Panc1 (cell line): ENCODE results near the gene NUP43. TPM values are rescaled to one million over a fixed set of nuclear protein-coding genes. Genes with fewer than 3 reads are reported as not detected.

Experiments used
- ATAC-seq: fragments of 200-7000 bp; cut with Tn5 transposase; 2 replicates; pipeline ENCODE4 v1.9.1; 2020; ENCODE audit warnings: mild to moderate bottlenecking, moderate library complexity
- BruUV-seq: library from RNA; stranded (reverse); fragments of 400-500 nt; replicated peaks from 2 replicates; lab custom pipeline; 2021; lab: Mats Ljungman, UMichigan
- CTCF ChIA-PET: fragments of 300-600 bp; sonication (Branson Sonifier 250); formaldehyde crosslinking; loops from one replicate; lab custom pipeline; 2022; ENCODE audit warnings: antibody characterized with exemption; lab: Charles Lee
- POLR2A ChIA-PET: fragments of 300-600 bp; sonication (Branson Sonifier 250); formaldehyde crosslinking; loops from one replicate; lab custom pipeline; 2022; ENCODE audit warnings: antibody characterized with exemption; lab: Charles Lee
- DNase-seq: peaks from one replicate; pipeline ENCODE4 v3.0.0-alpha.2; 2010; ENCODE audit warnings: low read depth, low spot score
- H3K27ac ChIP-seq: 2 replicates; pipeline ENCODE4 v1.5.1; 2011; ENCODE audit warnings: mild to moderate bottlenecking, low read length, inconsistent platforms
- H3K27me3 ChIP-seq: fragments of 200-500 bp; sonication (Bioruptor generic); 2 replicates; pipeline ENCODE4 v1.6.0; 2014; ENCODE audit warnings: low read length, inconsistent platforms; ENCODE audit not compliant: control insufficient read depth, insufficient read depth
- H3K36me3 ChIP-seq: fragments of 200-500 bp; sonication (Bioruptor generic); 2 replicates; pipeline ENCODE4 v1.5.1; 2014; ENCODE audit warnings: inconsistent platforms, mild to moderate bottlenecking, low read length, moderate library complexity; ENCODE audit not compliant: control insufficient read depth, insufficient read depth
- H3K4me1 ChIP-seq: 2 replicates; pipeline ENCODE4 v1.5.1; 2011; ENCODE audit warnings: inconsistent platforms, mild to moderate bottlenecking, low read length, moderate library complexity; ENCODE audit not compliant: control insufficient read depth, insufficient read depth
- H3K4me3 ChIP-seq, 2 experiments: 2 replicates each; pipeline ENCODE4 v1.5.1; 2011 to 2012; ENCODE audit warnings: low read depth in 2 of 2, low read length in 2 of 2, mild to moderate bottlenecking in 2 of 2, inconsistent platforms in 1 of 2, moderate library complexity in 1 of 2
- H3K9me3 ChIP-seq: fragments of 200-500 bp; sonication (Bioruptor generic); 2 replicates; pipeline ENCODE4 v1.5.1; 2014; ENCODE audit warnings: low read depth, mild to moderate bottlenecking, inconsistent platforms, low read length, moderate library complexity; ENCODE audit not compliant: control insufficient read depth, insufficient read depth
- POLR2AphosphoS5 ChIP-seq: IDR thresholded peaks from 2 replicates; pipeline ENCODE4 v1.6.1; 2012; ENCODE audit warnings: mild to moderate bottlenecking, low read depth, low read length, moderate library complexity
- SIN3A ChIP-seq: IDR thresholded peaks from 2 replicates; pipeline ENCODE4 v1.6.1; 2012; ENCODE audit warnings: low read depth, mild to moderate bottlenecking, low read length, moderate library complexity, borderline replicate concordance; ENCODE audit not compliant: insufficient read depth
- TCF7L2 ChIP-seq: IDR thresholded peaks from 2 replicates; pipeline ENCODE4 v1.6.1; 2011; ENCODE audit warnings: mild to moderate bottlenecking, low read depth, low read length, inconsistent platforms
- in situ Hi-C: cut with HindIII; loops from 2 replicates; pipeline ENCODE4 v1.10.0; 2016; ENCODE audit warnings: low sequenced_read_pairs, low pct_unique_long_range_greater_than_20kb
- intact Hi-C: fragments of 100-400 bp; cut with micrococcal nuclease; formaldehyde crosslinking; loops from one replicate; pipeline ENCODE4 v1.10.0; 2022; ENCODE audit not compliant: unreplicated experiment
- total RNA-seq: library from RNA; stranded (reverse); gene quantifications from one replicate; pipeline ENCODE4 v1.2.1, GENCODE V29; 2021; ENCODE audit not compliant: unreplicated experiment
- TF ChIP-seq, protein P1 (sequence below): fragments of 450-650 bp; IDR thresholded peaks from 2 replicates; pipeline ENCODE4 v1.5.1; 2017; ENCODE audit warnings: mild to moderate bottlenecking
- TF ChIP-seq, protein P2 (sequence below), 2 experiments: IDR thresholded peaks; 2 replicates each; pipeline ENCODE4 v1.6.1; 2011 to 2012; ENCODE audit warnings: low read depth in 2 of 2, control low read depth in 1 of 2, low read length in 1 of 2, mild to moderate bottlenecking in 1 of 2, moderate library complexity in 1 of 2; ENCODE audit not compliant: insufficient read depth in 1 of 2

The NUP43 gene
- total RNA-seq, 1 experiment from 2014 or later, result 53.6 TPM

DNA sequence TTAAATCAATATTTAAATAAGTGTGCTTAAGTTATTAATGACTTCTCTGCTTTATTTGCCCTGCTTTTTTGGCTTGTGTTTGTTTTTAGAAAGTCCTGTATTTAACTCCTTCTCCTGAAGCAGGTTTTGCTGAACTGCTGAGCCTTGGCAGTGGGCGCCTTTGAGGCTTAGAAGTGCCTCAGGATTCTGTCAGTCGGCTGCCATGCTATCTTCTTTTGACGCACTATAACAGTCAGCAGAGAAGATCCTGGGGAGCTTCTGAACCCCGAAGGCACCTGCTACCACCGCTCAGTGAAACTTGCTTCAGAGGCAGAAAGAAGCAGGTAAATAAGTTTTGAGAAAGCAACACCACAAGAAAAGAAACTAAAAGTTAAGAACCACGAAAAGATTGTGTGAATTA, 25.6 kb upstream of the NUP43 start:
- ChIA-PET CTCF (no interaction called here), POLR2A (no interaction called here)
- ATAC-seq, result no peak
- no TSS peak for BruUV-seq
- H3K36me3 ChIP-seq, result peaks cover 6% of the 10 kb centered on the region; the same call in 1 of the 2 replicates
- in situ Hi-C loops, result no loop called here
- peaks cover 6% of the 10 kb centered on the region; the same call in 1 of the 2 replicates for H3K4me1 ChIP-seq
- no peak overlapping the region for H3K27ac ChIP-seq
- H3K4me3 ChIP-seq, result no peak overlapping the region
- TF ChIP-seq, protein P1, sequence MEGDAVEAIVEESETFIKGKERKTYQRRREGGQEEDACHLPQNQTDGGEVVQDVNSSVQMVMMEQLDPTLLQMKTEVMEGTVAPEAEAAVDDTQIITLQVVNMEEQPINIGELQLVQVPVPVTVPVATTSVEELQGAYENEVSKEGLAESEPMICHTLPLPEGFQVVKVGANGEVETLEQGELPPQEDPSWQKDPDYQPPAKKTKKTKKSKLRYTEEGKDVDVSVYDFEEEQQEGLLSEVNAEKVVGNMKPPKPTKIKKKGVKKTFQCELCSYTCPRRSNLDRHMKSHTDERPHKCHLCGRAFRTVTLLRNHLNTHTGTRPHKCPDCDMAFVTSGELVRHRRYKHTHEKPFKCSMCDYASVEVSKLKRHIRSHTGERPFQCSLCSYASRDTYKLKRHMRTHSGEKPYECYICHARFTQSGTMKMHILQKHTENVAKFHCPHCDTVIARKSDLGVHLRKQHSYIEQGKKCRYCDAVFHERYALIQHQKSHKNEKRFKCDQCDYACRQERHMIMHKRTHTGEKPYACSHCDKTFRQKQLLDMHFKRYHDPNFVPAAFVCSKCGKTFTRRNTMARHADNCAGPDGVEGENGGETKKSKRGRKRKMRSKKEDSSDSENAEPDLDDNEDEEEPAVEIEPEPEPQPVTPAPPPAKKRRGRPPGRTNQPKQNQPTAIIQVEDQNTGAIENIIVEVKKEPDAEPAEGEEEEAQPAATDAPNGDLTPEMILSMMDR, result no peak
- DNase-seq, result no peak
- H3K27me3 ChIP-seq, result no peaks in the 10 kb centered on the region
- no peaks in the 10 kb centered on the region for H3K9me3 ChIP-seq
- intact Hi-C loops, result no loop called here

DNA sequence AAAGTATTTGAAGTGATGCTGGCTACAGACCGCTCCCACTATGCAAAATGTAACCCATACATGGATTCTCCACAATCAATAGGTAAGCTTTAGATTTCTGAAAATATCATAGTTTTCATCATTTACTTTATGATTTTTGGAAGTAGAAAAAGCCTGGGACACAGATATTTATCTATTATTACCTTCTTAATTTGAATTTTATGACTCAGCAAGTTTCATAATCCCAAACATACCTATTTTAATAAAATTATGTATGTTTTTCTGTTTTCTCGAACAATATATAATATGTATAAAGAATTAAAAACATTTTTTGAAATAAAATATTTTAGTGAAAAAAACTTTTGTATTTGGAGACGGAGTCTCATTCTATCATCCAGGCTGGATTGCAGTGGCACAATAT, 24.9 kb upstream of the NUP43 start:
- ATAC-seq (no peak), DNase-seq (no peak)
- no peaks in the 10 kb centered on the region for H3K27me3 ChIP-seq
- in situ Hi-C loops (no loop called here), intact Hi-C loops (no loop called here)
- H3K27ac ChIP-seq, result no peak overlapping the region
- peaks cover 3% of the 10 kb centered on the region; the same call in 1 of the 2 replicates for H3K9me3 ChIP-seq
- no TSS peak for BruUV-seq
- peaks cover 7% of the 10 kb centered on the region for H3K36me3 ChIP-seq
- POLR2A ChIA-PET, result no interaction called here
- CTCF ChIA-PET, result no interaction called here
- TF ChIP-seq, protein P1, result no peak
- TF ChIP-seq, protein P2, sequence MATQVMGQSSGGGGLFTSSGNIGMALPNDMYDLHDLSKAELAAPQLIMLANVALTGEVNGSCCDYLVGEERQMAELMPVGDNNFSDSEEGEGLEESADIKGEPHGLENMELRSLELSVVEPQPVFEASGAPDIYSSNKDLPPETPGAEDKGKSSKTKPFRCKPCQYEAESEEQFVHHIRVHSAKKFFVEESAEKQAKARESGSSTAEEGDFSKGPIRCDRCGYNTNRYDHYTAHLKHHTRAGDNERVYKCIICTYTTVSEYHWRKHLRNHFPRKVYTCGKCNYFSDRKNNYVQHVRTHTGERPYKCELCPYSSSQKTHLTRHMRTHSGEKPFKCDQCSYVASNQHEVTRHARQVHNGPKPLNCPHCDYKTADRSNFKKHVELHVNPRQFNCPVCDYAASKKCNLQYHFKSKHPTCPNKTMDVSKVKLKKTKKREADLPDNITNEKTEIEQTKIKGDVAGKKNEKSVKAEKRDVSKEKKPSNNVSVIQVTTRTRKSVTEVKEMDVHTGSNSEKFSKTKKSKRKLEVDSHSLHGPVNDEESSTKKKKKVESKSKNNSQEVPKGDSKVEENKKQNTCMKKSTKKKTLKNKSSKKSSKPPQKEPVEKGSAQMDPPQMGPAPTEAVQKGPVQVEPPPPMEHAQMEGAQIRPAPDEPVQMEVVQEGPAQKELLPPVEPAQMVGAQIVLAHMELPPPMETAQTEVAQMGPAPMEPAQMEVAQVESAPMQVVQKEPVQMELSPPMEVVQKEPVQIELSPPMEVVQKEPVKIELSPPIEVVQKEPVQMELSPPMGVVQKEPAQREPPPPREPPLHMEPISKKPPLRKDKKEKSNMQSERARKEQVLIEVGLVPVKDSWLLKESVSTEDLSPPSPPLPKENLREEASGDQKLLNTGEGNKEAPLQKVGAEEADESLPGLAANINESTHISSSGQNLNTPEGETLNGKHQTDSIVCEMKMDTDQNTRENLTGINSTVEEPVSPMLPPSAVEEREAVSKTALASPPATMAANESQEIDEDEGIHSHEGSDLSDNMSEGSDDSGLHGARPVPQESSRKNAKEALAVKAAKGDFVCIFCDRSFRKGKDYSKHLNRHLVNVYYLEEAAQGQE (IDR thresholded peaks at IDR 0.05; ENCODE audit: insufficient read depth in 1 of 2, low read depth in 2 of 2, low read length in 1 of 2), result no peak
- TF ChIP-seq TCF7L2 (no peak), SIN3A (no peak), POLR2AphosphoS5 (no peak)
- H3K4me3 ChIP-seq, result no peak overlapping the region
- peaks cover 12% of the 10 kb centered on the region; the same call in 1 of the 2 replicates for H3K4me1 ChIP-seq
